HEK293 (cell line): Measurements from ENCODE around the gene PHYHD1.

Experiments
- BCL11A ChIP-seq: fragments of 450-650 bp; formaldehyde crosslinking; IDR thresholded peaks from 2 replicates; pipeline ENCODE4 v1.5.1; 2016; ENCODE audit warnings: low read depth, missing biosample characterization, missing genetic modification characterization
- GFI1B ChIP-seq: fragments of 450-650 bp; formaldehyde crosslinking; IDR thresholded peaks from 2 replicates; pipeline ENCODE4 v1.5.1; 2016; ENCODE audit warnings: missing biosample characterization, missing genetic modification characterization
- GLIS2 ChIP-seq: fragments of 450-650 bp; formaldehyde crosslinking; IDR thresholded peaks from 2 replicates; pipeline ENCODE4 v1.5.1; 2016; ENCODE audit warnings: missing biosample characterization, missing genetic modification characterization
- KLF17 ChIP-seq: fragments of 450-650 bp; formaldehyde crosslinking; IDR thresholded peaks from 2 replicates; pipeline ENCODE4 v1.5.1; 2016; ENCODE audit warnings: missing biosample characterization, missing genetic modification characterization
- KLF7 ChIP-seq: fragments of 450-650 bp; formaldehyde crosslinking; IDR thresholded peaks from 2 replicates; pipeline ENCODE4 v1.5.1; 2016; ENCODE audit warnings: missing biosample characterization, missing genetic modification characterization, borderline replicate concordance
- PRDM1 ChIP-seq: fragments of 450-650 bp; formaldehyde crosslinking; IDR thresholded peaks from 2 replicates; pipeline ENCODE4; 2016; ENCODE audit warnings: missing biosample characterization, missing genetic modification characterization
- SP7 ChIP-seq: fragments of 450-650 bp; formaldehyde crosslinking; IDR thresholded peaks from 2 replicates; pipeline ENCODE4 v1.5.1; 2016; ENCODE audit warnings: missing biosample characterization, missing genetic modification characterization
- ZBTB1 ChIP-seq: fragments of 450-650 bp; formaldehyde crosslinking; IDR thresholded peaks from 2 replicates; pipeline ENCODE4 v1.5.1; 2016; ENCODE audit warnings: missing biosample characterization, missing genetic modification characterization
- ZBTB10 ChIP-seq: fragments of 450-650 bp; formaldehyde crosslinking; IDR thresholded peaks from 2 replicates; pipeline ENCODE4 v1.5.1; 2016; ENCODE audit warnings: missing biosample characterization, missing genetic modification characterization
- ZBTB21 ChIP-seq: fragments of 450-650 bp; formaldehyde crosslinking; IDR thresholded peaks from 2 replicates; pipeline ENCODE4 v1.5.1; 2017; ENCODE audit warnings: missing biosample characterization, missing genetic modification characterization
- ZBTB44 ChIP-seq: fragments of 450-650 bp; IDR thresholded peaks from 2 replicates; pipeline ENCODE4 v1.5.1; 2018; ENCODE audit warnings: missing biosample characterization, mild to moderate bottlenecking, missing genetic modification characterization
- ZEB2 ChIP-seq: fragments of 450-650 bp; formaldehyde crosslinking; IDR thresholded peaks from 2 replicates; pipeline ENCODE4 v1.5.1; 2016; ENCODE audit warnings: missing biosample characterization, missing genetic modification characterization
- ZNF132 ChIP-seq: fragments of 450-650 bp; formaldehyde crosslinking; IDR thresholded peaks from 2 replicates; pipeline ENCODE4 v1.5.1; 2017; ENCODE audit warnings: missing biosample characterization, missing genetic modification characterization, borderline replicate concordance
- ZNF133 ChIP-seq: fragments of 450-650 bp; formaldehyde crosslinking; IDR thresholded peaks from 2 replicates; pipeline ENCODE4 v1.5.1; 2016; ENCODE audit warnings: missing biosample characterization, missing genetic modification characterization
- ZNF19 ChIP-seq: fragments of 450-650 bp; formaldehyde crosslinking; IDR thresholded peaks from 2 replicates; pipeline ENCODE4; 2016; ENCODE audit warnings: missing biosample characterization, missing genetic modification characterization, low read depth
- ZNF324 ChIP-seq: fragments of 450-650 bp; formaldehyde crosslinking; IDR thresholded peaks from 2 replicates; pipeline ENCODE4 v1.5.1; 2016; ENCODE audit warnings: missing biosample characterization, missing genetic modification characterization
- ZNF423 ChIP-seq: fragments of 450-650 bp; formaldehyde crosslinking; IDR thresholded peaks from 2 replicates; pipeline ENCODE4 v1.5.1; 2016; ENCODE audit warnings: missing biosample characterization, missing genetic modification characterization
- ZNF433 ChIP-seq: fragments of 450-650 bp; formaldehyde crosslinking; IDR thresholded peaks from 2 replicates; pipeline ENCODE4 v1.5.1; 2016; ENCODE audit warnings: missing biosample characterization, missing genetic modification characterization, low read depth
- ZNF510 ChIP-seq: fragments of 450-650 bp; formaldehyde crosslinking; IDR thresholded peaks from 2 replicates; pipeline ENCODE4 v1.5.1; 2018; ENCODE audit warnings: mild to moderate bottlenecking, missing genetic modification characterization, missing biosample characterization; ENCODE audit not compliant: insufficient replicate concordance
- ZNF513 ChIP-seq: fragments of 450-650 bp; IDR thresholded peaks from 2 replicates; pipeline ENCODE4 v1.5.1; 2018; ENCODE audit warnings: missing biosample characterization, missing genetic modification characterization
- ZNF549 ChIP-seq: fragments of 450-650 bp; IDR thresholded peaks from 2 replicates; pipeline ENCODE4 v1.5.1; 2018; ENCODE audit warnings: missing biosample characterization, missing genetic modification characterization, mild to moderate bottlenecking, inconsistent platforms, moderate library complexity
- ZNF571 ChIP-seq: fragments of 450-650 bp; formaldehyde crosslinking; IDR thresholded peaks from 2 replicates; pipeline ENCODE4 v1.5.0; 2017; ENCODE audit warnings: missing biosample characterization, missing genetic modification characterization
- ZNF621 ChIP-seq: fragments of 450-650 bp; formaldehyde crosslinking; IDR thresholded peaks from 2 replicates; pipeline ENCODE4 v1.5.1; 2017; ENCODE audit warnings: missing biosample characterization, missing genetic modification characterization
- ZNF629 ChIP-seq: fragments of 450-650 bp; formaldehyde crosslinking; IDR thresholded peaks from 2 replicates; pipeline ENCODE4 v1.5.1; 2017; ENCODE audit warnings: missing biosample characterization, missing genetic modification characterization
- ZNF639 ChIP-seq: fragments of 450-650 bp; formaldehyde crosslinking; IDR thresholded peaks from 2 replicates; pipeline ENCODE4 v1.5.1; 2016; ENCODE audit warnings: missing biosample characterization, missing genetic modification characterization
- ZNF660 ChIP-seq: fragments of 450-650 bp; IDR thresholded peaks from 2 replicates; pipeline ENCODE4 v1.5.1; 2018; ENCODE audit warnings: missing biosample characterization, mild to moderate bottlenecking, missing genetic modification characterization
- ZNF664 ChIP-seq: fragments of 450-650 bp; formaldehyde crosslinking; IDR thresholded peaks from 2 replicates; pipeline ENCODE4 v1.5.1; 2016; ENCODE audit warnings: missing biosample characterization, missing genetic modification characterization
- ZNF692 ChIP-seq: fragments of 450-650 bp; formaldehyde crosslinking; IDR thresholded peaks from 2 replicates; pipeline ENCODE4 v1.5.1; 2016; ENCODE audit warnings: missing biosample characterization, missing genetic modification characterization
- ZNF768 ChIP-seq: fragments of 450-650 bp; formaldehyde crosslinking; IDR thresholded peaks from 2 replicates; pipeline ENCODE4 v1.5.1; 2018; ENCODE audit warnings: missing biosample characterization, mild to moderate bottlenecking, missing genetic modification characterization

Gene PHYHD1

GRCh38 chr9:128903871-128904620 lies 16.7 kb upstream of the PHYHD1 start (continued):
- TF ChIP-seq ZNF132 (tag by site-specific recombination) = no peak
- no peak for TF ChIP-seq ZNF549 (tag by site-specific recombination)
- TF ChIP-seq KLF7 (tag by site-specific recombination) = no peak
- no peak for TF ChIP-seq ZNF768 (tag by site-specific recombination)
- TF ChIP-seq SP7 (tag by site-specific recombination) = peak; percentile 71; the same call in 1 of the 2 replicates
- TF ChIP-seq ZNF571 (tag by site-specific recombination) = no peak
- TF ChIP-seq BCL11A = peak; percentile 46; the same call in 1 of the 2 replicates
- TF ChIP-seq GFI1B = no peak
- no peak for TF ChIP-seq GLIS2 (tag by site-specific recombination)
- TF ChIP-seq ZNF660 (tag by site-specific recombination) = no peak
- TF ChIP-seq KLF17 (tag by site-specific recombination) = no peak
- TF ChIP-seq ZNF639 (tag by site-specific recombination) = peak; percentile 61; the same call in 1 of the 2 replicates
- no peak for TF ChIP-seq ZBTB1
- no peak for TF ChIP-seq ZBTB44 (tag by site-specific recombination)
- TF ChIP-seq ZNF133 (tag by site-specific recombination) = no peak
- TF ChIP-seq ZNF19 = no peak
- no peak for TF ChIP-seq ZBTB21 (tag by site-specific recombination)
- TF ChIP-seq ZNF513 (tag by site-specific recombination) = no peak
- TF ChIP-seq ZNF324 (tag by site-specific recombination) = no peak
- TF ChIP-seq PRDM1 (tag by site-specific recombination) = peak; percentile 62; the same call in 1 of the 2 replicates
- TF ChIP-seq ZNF629 (tag by site-specific recombination) = peak; percentile 37; the same call in 1 of the 2 replicates
- TF ChIP-seq ZNF664 = no peak
- TF ChIP-seq ZEB2 (tag by site-specific recombination) = peak; percentile 71
- TF ChIP-seq ZNF423 (tag by site-specific recombination) = no peak
- no peak for TF ChIP-seq ZNF692 (tag by site-specific recombination)
- no peak for TF ChIP-seq ZNF621 (tag by site-specific recombination)
- TF ChIP-seq ZNF433 (tag by site-specific recombination) = no peak
- TF ChIP-seq ZBTB10 (tag by site-specific recombination) = no peak
- no peak for TF ChIP-seq ZNF510 (tag by site-specific recombination)
